Ascending aorta (tissue), 2 donors: Measurements from ENCODE around the gene ADAMTS17. TPM values are rescaled to one million over a fixed set of nuclear protein-coding genes. Genes with fewer than 3 reads are reported as not detected.

Source experiments
- DNase-seq, 2 donors: peaks; one replicate each; pipeline ENCODE4 v3.0.0-alpha.2; 2019; ENCODE audit warnings: low spot score in 2 of 2
- H3K27ac ChIP-seq, 2 donors: fragments of 200-600 bp; sonication (generic); one replicate each; pipeline ENCODE4 v1.5.1; 2016 to 2017; ENCODE audit warnings: mild to moderate bottlenecking in 1 of 2
- H3K27me3 ChIP-seq: fragments of 200-600 bp; sonication (generic); one replicate; pipeline ENCODE4 v1.5.1; 2017
- H3K36me3 ChIP-seq, 2 donors: fragments of 200-600 bp; sonication (generic); one replicate each; pipeline ENCODE4 v1.5.1; 2016
- H3K4me1 ChIP-seq, 2 donors: fragments of 200-600 bp; sonication (generic); one replicate each; pipeline ENCODE4 v1.5.1; 2016 to 2017; ENCODE audit warnings: mild to moderate bottlenecking in 1 of 2
- H3K4me3 ChIP-seq, 2 donors: fragments of 200-600 bp; sonication (generic); one replicate each; pipeline ENCODE4 v1.5.1; 2016 to 2017; ENCODE audit warnings: mild to moderate bottlenecking in 1 of 2
- H3K9me3 ChIP-seq, 2 donors: fragments of 200-600 bp; sonication (generic); one replicate each; pipeline ENCODE4 v1.5.1; 2016
- intact Hi-C: fragments of 100-400 bp; cut with DNase I; formaldehyde crosslinking; loops from one replicate; pipeline ENCODE4 v1.15.1; 2023
- total RNA-seq: library from RNA; depleted of rRNA; stranded (reverse); fragments of >200 nt; gene quantifications from one replicate; pipeline ENCODE4 v1.1.0, GENCODE V29; 2016
- TF ChIP-seq, protein P1 (sequence below), 3 experiments: fragments of 200-600 bp in 2 of 3; fragments of 450-650 bp in 1 of 3; sonication (generic) in 2 of 3; IDR thresholded peaks; one replicate each; pipeline ENCODE4 v1.5.1; 2016 to 2019; ENCODE audit warnings: antibody characterized with exemption in 3 of 3, mild to moderate bottlenecking in 1 of 3, moderate library complexity in 1 of 3

The ADAMTS17 gene
- total RNA-seq, 1 donor from 2014 or later: 2.8 TPM

DNA sequence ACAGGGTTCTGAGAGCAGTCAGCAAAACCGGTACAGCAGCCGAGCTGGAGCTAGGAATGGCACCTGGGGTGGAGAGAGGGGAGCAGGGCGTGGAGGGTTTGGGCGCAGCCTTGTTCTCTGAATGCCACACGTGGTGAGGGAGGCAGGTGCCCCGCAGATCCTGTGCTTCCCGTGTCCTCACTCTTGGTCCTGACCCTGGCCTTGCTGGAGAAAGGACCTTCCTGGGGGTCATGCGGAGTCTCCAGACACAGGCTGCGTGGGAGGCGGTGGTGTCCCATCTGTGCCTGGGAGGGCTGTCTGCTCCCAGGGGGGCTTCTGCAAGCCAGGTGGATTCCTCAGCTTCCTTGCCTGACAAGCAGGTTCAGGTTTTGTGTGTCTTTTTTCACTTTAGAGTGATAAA lies 363.8 kb downstream of the ADAMTS17 start:
- TF ChIP-seq, protein P1, sequence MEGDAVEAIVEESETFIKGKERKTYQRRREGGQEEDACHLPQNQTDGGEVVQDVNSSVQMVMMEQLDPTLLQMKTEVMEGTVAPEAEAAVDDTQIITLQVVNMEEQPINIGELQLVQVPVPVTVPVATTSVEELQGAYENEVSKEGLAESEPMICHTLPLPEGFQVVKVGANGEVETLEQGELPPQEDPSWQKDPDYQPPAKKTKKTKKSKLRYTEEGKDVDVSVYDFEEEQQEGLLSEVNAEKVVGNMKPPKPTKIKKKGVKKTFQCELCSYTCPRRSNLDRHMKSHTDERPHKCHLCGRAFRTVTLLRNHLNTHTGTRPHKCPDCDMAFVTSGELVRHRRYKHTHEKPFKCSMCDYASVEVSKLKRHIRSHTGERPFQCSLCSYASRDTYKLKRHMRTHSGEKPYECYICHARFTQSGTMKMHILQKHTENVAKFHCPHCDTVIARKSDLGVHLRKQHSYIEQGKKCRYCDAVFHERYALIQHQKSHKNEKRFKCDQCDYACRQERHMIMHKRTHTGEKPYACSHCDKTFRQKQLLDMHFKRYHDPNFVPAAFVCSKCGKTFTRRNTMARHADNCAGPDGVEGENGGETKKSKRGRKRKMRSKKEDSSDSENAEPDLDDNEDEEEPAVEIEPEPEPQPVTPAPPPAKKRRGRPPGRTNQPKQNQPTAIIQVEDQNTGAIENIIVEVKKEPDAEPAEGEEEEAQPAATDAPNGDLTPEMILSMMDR (IDR thresholded peaks at IDR 0.05): no peak
- Histone ChIP-seq H3K27me3 (no peaks in the 10 kb centered on the region), H3K27ac (no peak overlapping the region), H3K4me3 (no peak overlapping the region), H3K9me3 (no peaks in the 10 kb centered on the region), H3K4me1 (no peaks in the 10 kb centered on the region), H3K36me3 (no peaks in the 10 kb centered on the region)
- intact Hi-C loops: no loop called here
- DNase-seq: no peak

DNA sequence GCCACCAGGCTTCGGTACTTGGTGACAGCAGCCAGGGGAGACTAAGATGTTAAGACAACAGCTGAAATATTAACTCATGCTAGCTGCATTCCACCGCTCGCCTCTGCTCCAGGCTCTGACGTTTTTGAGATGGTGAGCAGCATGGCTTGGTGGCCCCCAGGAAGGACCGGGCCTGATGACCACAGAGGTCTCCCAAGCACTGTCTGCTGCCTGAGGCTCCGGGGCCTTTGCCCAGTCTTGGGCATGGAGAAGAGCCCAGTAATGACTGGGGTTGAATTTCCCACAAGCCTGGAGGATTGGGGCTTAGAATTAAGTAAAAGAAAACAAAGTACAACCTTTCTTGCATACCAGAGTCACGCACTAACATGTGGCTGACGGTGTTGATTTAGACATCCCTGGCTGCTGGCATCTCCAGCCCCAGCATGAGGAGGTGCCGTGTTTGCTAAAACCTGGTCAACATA lies 364.9 kb downstream of the ADAMTS17 start:
- no peak overlapping the region for H3K27ac ChIP-seq
- H3K36me3 ChIP-seq: no peaks in the 10 kb centered on the region
- DNase-seq: no peak
- intact Hi-C loops: no loop called here
- TF ChIP-seq, protein P1 (IDR thresholded peaks at IDR 0.05): no peak
- H3K9me3 ChIP-seq: no peaks in the 10 kb centered on the region
- H3K4me1 ChIP-seq: no peaks in the 10 kb centered on the region
- no peaks in the 10 kb centered on the region for H3K27me3 ChIP-seq
- H3K4me3 ChIP-seq: no peak overlapping the region

DNA sequence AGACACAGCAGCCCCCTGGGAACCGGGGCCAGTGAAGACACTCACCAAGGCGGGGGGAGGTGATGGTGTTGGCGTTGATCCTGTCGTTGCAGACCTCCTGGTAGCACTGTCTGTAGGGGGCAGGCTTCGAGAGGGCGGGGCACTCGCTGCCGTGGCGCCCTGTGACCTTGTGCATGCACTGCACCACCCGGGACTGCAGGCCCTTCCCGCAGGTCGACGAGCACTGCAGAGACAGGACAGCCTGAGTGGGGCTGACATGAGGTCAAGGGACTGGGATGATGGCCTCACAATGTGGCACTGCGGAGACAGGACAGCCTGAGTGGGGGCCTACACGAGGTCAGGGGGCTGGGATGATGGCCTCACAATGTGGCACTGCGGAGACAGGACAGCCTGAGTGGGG lies 365.8 kb downstream of the ADAMTS17 start:
- TF ChIP-seq, protein P1 (IDR thresholded peaks at IDR 0.05): no peak
- Histone ChIP-seq H3K4me1 (no peaks in the 10 kb centered on the region), H3K4me3 (no peak overlapping the region), H3K36me3 (no peaks in the 10 kb centered on the region), H3K9me3 (no peaks in the 10 kb centered on the region), H3K27ac (no peak overlapping the region), H3K27me3 (no peaks in the 10 kb centered on the region)
- intact Hi-C loops: no loop called here
- no peak for DNase-seq

DNA sequence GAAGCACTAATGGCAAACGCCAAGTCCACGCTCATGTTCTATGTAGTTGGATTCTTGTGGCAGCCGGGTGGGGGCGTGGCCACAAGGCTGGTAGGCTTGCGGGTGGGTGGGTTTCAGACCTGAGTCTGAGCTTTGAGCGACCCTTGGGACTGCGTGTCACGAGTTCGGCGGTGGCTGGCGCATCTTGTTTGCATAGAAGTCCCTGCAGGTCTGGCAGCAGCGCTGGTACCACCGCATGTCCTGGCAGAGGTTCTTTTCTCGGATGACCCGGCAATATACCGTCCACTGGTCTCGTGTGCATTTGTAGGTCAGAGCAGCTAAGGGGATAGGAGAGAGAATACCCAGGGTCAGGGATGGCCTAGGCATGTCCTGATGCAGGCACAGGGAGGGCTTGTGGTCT lies 367.5 kb downstream of the ADAMTS17 start:
- TF ChIP-seq, protein P1 (IDR thresholded peaks at IDR 0.05): no peak
- intact Hi-C loops: no loop called here
- H3K27me3 ChIP-seq: no peaks in the 10 kb centered on the region

DNA sequence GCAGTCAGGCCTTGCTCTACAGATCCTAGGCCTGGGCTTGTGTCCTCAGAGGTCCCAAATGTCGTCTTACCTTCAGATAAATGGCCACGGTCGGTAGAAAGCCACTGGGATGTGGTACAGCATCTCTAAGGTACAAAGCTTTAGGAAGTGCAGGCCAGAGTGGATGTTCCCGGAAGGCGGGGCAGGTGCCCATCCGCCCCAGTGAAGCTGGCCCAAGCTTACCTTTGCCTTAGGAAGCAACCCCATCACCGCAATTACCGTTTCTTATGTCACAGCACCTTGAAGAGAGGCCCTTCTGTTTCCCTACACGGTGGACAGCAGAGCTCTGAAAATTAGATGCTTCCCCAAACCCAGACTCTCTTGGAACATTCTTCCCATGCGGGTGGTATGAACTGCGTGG lies 368.4 kb downstream of the ADAMTS17 start:
- Histone ChIP-seq H3K9me3 (no peaks in the 10 kb centered on the region), H3K4me1 (no peaks in the 10 kb centered on the region), H3K4me3 (no peak overlapping the region), H3K27ac (no peak overlapping the region), H3K36me3 (no peaks in the 10 kb centered on the region), H3K27me3 (no peaks in the 10 kb centered on the region)
- TF ChIP-seq, protein P1 (IDR thresholded peaks at IDR 0.05): no peak
- DNase-seq: no peak
- intact Hi-C loops: no loop called here

More for the DNA sequence above, 367.5 kb downstream of the ADAMTS17 start:
- no peak overlapping the region for H3K4me3 ChIP-seq
- H3K4me1 ChIP-seq: no peaks in the 10 kb centered on the region
- no peaks in the 10 kb centered on the region for H3K36me3 ChIP-seq
- no peak for DNase-seq
- no peaks in the 10 kb centered on the region for H3K9me3 ChIP-seq
- no peak overlapping the region for H3K27ac ChIP-seq

DNA sequence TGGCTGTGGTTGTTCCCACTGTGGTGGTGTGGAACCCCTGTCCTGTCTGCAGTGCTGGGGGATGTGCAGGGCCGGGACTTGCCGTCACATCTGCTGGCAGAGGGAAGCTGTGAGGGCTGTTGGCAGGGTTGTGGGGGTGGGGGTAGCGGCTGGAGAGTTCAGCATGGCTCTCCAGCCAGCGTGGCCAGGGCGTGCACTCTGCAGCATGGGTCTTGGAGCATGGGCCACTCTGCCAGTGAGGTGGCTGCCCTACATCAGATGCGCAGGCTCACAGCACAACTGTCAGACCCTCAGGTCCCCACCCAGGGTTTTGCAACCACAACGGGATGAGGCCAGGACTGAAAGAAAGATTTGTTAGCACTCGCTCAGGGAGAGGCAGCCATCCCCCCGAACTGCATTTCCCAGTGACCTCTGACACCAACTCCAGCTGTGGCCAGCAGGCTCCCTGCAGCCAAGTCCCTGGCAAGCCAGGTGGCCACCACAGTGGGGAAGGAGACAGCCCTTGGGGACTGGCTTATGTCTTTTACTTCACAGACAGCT lies 370.8 kb downstream of the ADAMTS17 start:
- no peak for DNase-seq
- Histone ChIP-seq H3K27me3 (no peaks in the 10 kb centered on the region), H3K9me3 (no peaks in the 10 kb centered on the region), H3K36me3 (no peaks in the 10 kb centered on the region), H3K27ac (no peak overlapping the region), H3K4me3 (no peak overlapping the region), H3K4me1 (no peaks in the 10 kb centered on the region)
- intact Hi-C loops: no loop called here
- TF ChIP-seq, protein P1 (IDR thresholded peaks at IDR 0.05): no peak
